Epithelial cell of esophagus (primary cell): ENCODE results near the gene MYOF.

Source experiments
- DNase-seq: peaks from one replicate; pipeline ENCODE4 v3.0.0; 2010; ENCODE audit warnings: low read depth
- H3K4me3 ChIP-seq: 2 replicates; pipeline ENCODE4 v1.5.1; 2011; ENCODE audit warnings: mild to moderate bottlenecking, low read length, control low read depth
- TF ChIP-seq, protein P1 (sequence below): IDR thresholded peaks from 2 replicates; pipeline ENCODE4 v1.5.1; 2011; ENCODE audit warnings: low read depth, mild to moderate bottlenecking, low read length, control low read depth, inconsistent platforms; ENCODE audit not compliant: insufficient read depth; ENCODE audit errors: missing control alignments

Gene MYOF

DNA sequence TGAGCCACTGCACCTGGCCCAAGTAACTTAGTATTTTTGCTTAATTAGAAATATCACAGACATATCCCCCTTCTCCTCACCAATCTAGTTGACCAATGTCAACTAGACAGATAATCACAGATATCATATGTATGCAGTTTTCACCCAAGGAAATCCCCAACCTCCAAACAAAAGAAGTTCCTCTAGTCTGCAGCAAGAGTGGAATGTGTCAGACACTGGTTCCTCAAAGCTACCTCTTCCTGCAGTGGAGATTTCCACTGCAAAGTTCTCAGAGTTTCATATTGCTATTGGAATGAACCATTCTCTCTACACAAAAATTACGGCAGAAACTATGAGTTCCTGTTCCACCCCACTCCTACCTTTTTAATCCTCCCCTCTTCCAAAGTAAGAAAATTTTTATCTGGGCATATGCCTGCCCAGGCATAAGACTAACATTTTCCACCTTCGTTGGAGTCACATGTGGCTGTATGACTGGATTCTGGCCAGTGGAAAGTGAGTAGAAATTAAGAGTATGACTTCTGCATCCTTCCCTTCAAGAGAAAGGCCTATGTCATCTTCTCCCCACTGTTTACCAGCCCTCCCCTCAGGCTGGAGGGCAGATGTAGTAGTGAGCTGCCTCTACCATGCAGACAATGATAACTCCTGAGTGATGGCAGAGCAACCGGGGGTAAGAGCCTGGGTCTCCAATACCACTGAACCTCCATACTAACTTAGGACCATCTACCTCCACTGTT lies 103.0 kb downstream of the MYOF start:
- TF ChIP-seq, protein P1, sequence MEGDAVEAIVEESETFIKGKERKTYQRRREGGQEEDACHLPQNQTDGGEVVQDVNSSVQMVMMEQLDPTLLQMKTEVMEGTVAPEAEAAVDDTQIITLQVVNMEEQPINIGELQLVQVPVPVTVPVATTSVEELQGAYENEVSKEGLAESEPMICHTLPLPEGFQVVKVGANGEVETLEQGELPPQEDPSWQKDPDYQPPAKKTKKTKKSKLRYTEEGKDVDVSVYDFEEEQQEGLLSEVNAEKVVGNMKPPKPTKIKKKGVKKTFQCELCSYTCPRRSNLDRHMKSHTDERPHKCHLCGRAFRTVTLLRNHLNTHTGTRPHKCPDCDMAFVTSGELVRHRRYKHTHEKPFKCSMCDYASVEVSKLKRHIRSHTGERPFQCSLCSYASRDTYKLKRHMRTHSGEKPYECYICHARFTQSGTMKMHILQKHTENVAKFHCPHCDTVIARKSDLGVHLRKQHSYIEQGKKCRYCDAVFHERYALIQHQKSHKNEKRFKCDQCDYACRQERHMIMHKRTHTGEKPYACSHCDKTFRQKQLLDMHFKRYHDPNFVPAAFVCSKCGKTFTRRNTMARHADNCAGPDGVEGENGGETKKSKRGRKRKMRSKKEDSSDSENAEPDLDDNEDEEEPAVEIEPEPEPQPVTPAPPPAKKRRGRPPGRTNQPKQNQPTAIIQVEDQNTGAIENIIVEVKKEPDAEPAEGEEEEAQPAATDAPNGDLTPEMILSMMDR: no peak
- DNase-seq: no peak
- H3K4me3 ChIP-seq: no peak overlapping the region

DNA sequence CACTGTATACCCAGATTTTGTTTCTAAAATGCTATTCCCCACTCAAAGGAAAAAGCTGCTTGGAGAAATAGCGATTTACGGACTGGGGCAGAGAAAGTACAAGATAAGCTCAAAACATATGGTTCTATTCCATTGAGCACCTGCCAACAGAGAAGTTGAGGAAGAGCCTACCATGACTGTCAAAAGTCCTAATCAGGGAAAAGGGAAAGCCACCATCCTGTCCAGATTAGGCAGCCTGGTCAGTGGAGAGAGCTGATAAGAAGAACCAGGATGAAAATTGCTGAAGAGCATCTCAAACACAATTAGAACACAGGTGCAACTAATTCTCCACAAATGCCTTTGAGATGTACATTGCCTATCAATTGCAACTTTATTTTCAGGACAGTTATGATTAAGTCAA lies 104.1 kb downstream of the MYOF start:
- TF ChIP-seq, protein P1: no peak
- no peak for DNase-seq
- H3K4me3 ChIP-seq: no peak overlapping the region

DNA sequence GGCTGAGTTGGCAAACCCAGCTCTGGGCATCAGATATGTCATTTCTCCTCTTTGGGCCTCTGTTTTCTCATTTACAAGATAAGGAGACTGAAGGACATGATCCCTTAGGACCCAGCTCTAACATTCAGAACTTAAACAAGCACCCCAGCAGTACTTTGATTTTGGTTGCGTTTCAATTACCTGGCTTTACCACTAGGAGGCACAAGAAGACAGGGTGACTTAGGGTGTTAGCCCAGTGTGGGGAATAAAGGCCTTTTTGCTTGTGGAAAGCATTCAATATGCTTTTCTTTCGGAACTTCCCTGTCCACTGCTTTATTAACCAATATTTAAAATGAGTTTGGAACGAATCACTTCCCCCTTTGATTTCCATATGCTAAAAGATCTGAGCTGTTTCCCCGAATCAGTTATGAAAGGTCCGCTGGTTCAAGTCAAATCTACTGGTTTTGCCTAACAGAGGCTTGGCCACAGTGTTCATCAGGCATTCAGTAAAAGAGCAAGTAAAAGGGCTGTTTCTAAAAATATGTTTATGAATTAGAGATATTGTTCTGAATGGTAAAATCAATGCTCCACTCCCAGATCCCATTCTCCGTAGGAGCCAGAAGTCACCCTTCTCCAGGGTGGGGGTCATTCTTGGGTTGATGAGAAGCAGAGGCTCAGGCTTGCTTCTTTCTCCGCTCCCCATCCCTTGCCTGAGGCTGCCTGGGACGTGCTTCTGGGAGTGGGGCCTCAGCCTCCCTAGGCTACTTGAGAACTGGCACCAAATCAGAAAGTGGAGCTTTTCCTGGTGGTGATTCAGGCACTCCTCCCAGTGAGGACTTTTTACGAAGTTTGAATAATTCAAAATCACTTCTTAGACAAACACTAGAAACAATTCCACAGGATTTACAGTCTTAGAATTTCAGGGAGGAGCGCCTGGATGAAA lies 105.5 kb downstream of the MYOF start:
- H3K4me3 ChIP-seq: no peak overlapping the region
- peak; percentile 91 for DNase-seq
- TF ChIP-seq, protein P1: peak; percentile 97

- TF ChIP-seq, protein P1: no peak
- no peak overlapping the region for H3K4me3 ChIP-seq
- no peak for DNase-seq
These were observed 111.2 kb downstream of the MYOF start for GRCh38 chr10:93370961-93371360.

DNA sequence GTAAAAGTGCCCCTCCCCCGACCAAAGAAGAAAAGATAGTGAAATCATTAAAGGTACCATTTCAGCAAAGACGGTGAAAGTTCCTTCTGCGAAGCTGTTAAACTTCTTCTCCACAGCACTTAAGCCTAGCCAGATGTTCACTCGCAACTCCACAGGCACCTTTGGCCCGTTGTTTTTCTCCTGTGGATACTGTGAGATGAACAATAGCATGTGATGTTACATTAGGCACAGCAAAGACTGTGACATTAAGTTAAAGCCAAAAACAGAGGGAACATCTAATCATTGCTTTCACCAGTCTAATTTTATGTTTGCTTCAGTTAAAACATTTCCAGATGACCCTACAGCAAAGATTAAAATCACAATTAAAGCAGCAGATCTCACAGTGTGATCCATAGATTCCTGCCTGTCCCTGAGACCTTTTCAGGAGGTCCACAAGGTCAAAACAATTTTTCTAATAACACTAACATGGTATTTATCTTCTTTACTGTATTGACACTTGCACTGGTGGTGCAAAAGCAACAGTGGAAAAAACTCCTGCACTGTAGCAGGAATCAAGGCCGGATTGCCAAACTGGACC lies 112.5 kb downstream of the MYOF start:
- no peak for DNase-seq
- no peak overlapping the region for H3K4me3 ChIP-seq
- TF ChIP-seq, protein P1: no peak

DNA sequence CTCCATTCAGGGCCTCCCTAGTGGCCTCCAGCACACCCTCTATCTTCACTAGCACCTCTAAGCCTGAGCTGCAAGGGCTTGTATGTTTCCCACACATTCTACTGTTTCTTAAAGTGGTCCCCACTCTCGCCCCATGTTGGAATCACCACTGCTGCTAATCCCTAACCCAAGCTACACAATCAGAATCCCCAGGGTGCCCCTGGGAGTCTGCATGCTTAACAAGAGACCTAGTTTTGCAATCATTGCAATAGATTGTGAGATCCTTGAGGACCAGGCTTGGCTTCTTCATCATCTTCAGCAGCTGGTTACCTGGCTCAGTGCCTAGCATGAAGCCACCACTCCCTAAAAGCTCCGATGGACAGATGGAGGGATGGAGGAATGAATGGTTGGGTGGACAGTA lies 113.9 kb downstream of the MYOF start:
- TF ChIP-seq, protein P1: no peak
- H3K4me3 ChIP-seq: no peak overlapping the region
- no peak for DNase-seq
